Epithelial cell of esophagus (primary cell): ENCODE measurements around the gene CCDC50.

ENCODE experiments used
- DNase-seq: peaks from one replicate; pipeline ENCODE4 v3.0.0; 2010; ENCODE audit warnings: low read depth
- H3K4me3 ChIP-seq: 2 replicates; pipeline ENCODE4 v1.5.1; 2011; ENCODE audit warnings: mild to moderate bottlenecking, low read length, control low read depth
- CTCF ChIP-seq: IDR thresholded peaks from 2 replicates; pipeline ENCODE4 v1.5.1; 2011; ENCODE audit warnings: low read depth, mild to moderate bottlenecking, low read length, control low read depth, inconsistent platforms; ENCODE audit not compliant: insufficient read depth; ENCODE audit errors: missing control alignments

Gene CCDC50

GRCh38 chr3:191328962-191329653 is at the start of gene CCDC50:
Gene CCDC50, plus strand, starts transcription at chr3:191329394. Its CDS starts 281 bp downstream, at chr3:191329675.
- TF ChIP-seq CTCF, result no peak
- peak within 1 kb of the TSS; percentile 69 for H3K4me3 ChIP-seq
- DNase-seq, result peak; percentile 77

GRCh38 chr3:191280111-191280510 is 49.1 kb upstream of the CCDC50 start:
- TF ChIP-seq CTCF, result no peak
- no peak overlapping the region for H3K4me3 ChIP-seq
- no peak for DNase-seq

GRCh38 chr3:191280882-191281281 is 48.3 kb upstream of the CCDC50 start:
- no peak for TF ChIP-seq CTCF
- H3K4me3 ChIP-seq, result no peak overlapping the region
- DNase-seq, result no peak

- no peak for TF ChIP-seq CTCF
- no peak for DNase-seq
- no peak overlapping the region for H3K4me3 ChIP-seq
These were observed 46.7 kb upstream of the CCDC50 start for GRCh38 chr3:191282251-191283185.

GRCh38 chr3:191283400-191283799 is 45.8 kb upstream of the CCDC50 start:
- no peak overlapping the region for H3K4me3 ChIP-seq
- DNase-seq, result no peak
- TF ChIP-seq CTCF, result no peak

- H3K4me3 ChIP-seq, result no peak overlapping the region
- peak; percentile 2 for DNase-seq
These were observed 38.7 kb upstream of the CCDC50 start for GRCh38 chr3:191290311-191291025.

More at GRCh38 chr3:191290311-191291025, 38.7 kb upstream of the CCDC50 start:
- TF ChIP-seq CTCF, result no peak
